ENCODE results near the gene FAP. TPM values are rescaled to one million over a fixed set of nuclear protein-coding genes. Genes with fewer than 3 reads are reported as not detected.

The FAP gene
- total and polyA plus RNA-seq, 2 of the 4 experiments (the other 2 are of a cell fraction): 71.0 to 95.0 TPM

DNA sequence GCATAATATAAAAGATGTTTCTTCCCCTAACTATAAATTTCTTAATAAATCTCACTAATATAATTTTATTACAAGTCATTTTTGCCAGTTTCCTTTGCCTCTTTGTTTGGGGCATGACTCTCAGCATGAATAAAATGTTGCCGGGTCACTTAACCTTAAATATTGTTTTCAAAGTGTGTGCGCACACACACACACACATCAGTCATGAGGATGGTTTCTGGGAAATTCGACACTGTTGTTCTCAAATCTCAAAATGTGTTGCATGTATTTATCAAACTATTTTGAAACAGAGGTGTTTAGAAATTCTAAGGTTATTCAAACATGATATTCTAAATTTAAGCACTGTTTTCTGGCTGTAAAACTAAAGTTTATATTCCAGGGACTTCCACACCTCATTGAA lies 31.5 kb downstream of the FAP start:
- Histone ChIP-seq H3K9ac (ENCODE audit: low read depth, low read length) (no peak overlapping the region), H3K79me1 (ENCODE audit: low read depth in 1 of 2, low read length in 2 of 2) (peaks cover 0 to 7% of the 10 kb centered on the region in 2 experiments; a peak in 2 of 4 replicates), H3K56ac (ENCODE audit: extremely low read depth, insufficient read depth, low read length) (peak overlapping the region; percentile 39; the same call in 1 of the 2 replicates), H3K14ac (replicated peaks; ENCODE audit: low read depth, low read length) (peak overlapping the region; percentile 38; the same call in 1 of the 2 replicates), H4K5ac (ENCODE audit: low read depth, low read length) (peak overlapping the region; percentile 49; the same call in 1 of the 2 replicates), H3K18ac (ENCODE audit: low read depth, low read length) (peak overlapping the region; percentile 69; the same call in 1 of the 2 replicates), H4K91ac (ENCODE audit: insufficient read depth, low read depth, low read length) (peak overlapping the region; percentile 73; the same call in 1 of the 2 replicates), H2BK120ac (ENCODE audit: low read depth, low read length) (peak overlapping the region; percentile 86), H2BK5ac (ENCODE audit: low read depth, low read length, poor library complexity, severe bottlenecking) (peak overlapping the region; percentile 86), H3K4me3 (ENCODE audit: insufficient read depth, low read depth, low read length) (no peak overlapping the region), H2AK5ac (ENCODE audit: low read depth, low read length) (no peak overlapping the region), H2AK9ac (replicated peaks; ENCODE audit: low read depth, low read length, poor library complexity) (no peak overlapping the region), H2BK20ac (ENCODE audit: low read depth, low read length) (peak overlapping the region; percentile 77; the same call in 1 of the 2 replicates), H2BK15ac (ENCODE audit: low read depth, low read length) (peak overlapping the region; percentile 25; the same call in 1 of the 3 replicates), H3K23ac (ENCODE audit: low read depth, low read length) (no peak overlapping the region), H3K27me3 (ENCODE audit: control insufficient read depth, insufficient read depth, low read length) (no peaks in the 10 kb centered on the region), H3K4me1 (ENCODE audit: control insufficient read depth, insufficient read depth, low read length) (peaks cover 4% of the 10 kb centered on the region; the same call in 1 of the 2 replicates), H2AFZ (replicated peaks; ENCODE audit: low read length, poor library complexity) (no peak overlapping the region), H3K27ac (ENCODE audit: insufficient read depth, low read length) (no peak overlapping the region; the same call in 1 of the 2 replicates), H3K4ac (ENCODE audit: low read depth, low read length) (peak overlapping the region; percentile 85; the same call in 1 of the 2 replicates), H4K20me1 (ENCODE audit: insufficient read depth, low read length) (no peaks in the 10 kb centered on the region), H3K9me3 (ENCODE audit: control insufficient read depth, insufficient read depth, low read length) (no peaks in the 10 kb centered on the region), H3K9me1 (ENCODE audit: insufficient read depth, low read length) (no peaks in the 10 kb centered on the region), H4K8ac (ENCODE audit: low read depth in 2 of 2, low read length in 2 of 2) (peak overlapping the region; percentile 41 to 64; a peak in 2 of 4 replicates), H3K4me2 (ENCODE audit: low read depth, low read length) (no peak overlapping the region), H3K36me3 (ENCODE audit: control insufficient read depth, insufficient read depth, low read length) (peaks cover 16% of the 10 kb centered on the region)
- no peak for DNase-seq
- POLR2A ChIA-PET (ENCODE audit: unreplicated experiment): no interaction called here
- intact Hi-C loops (cut with micrococcal nuclease) (no loop called here), in situ Hi-C loops (cut with MboI; ENCODE audit: low sequenced_read_pairs) (no loop called here), dilution Hi-C loops (cut with HindIII; ENCODE audit: low sequenced_read_pairs, unreplicated experiment) (no loop called here)
- BruUV-seq (replicated peaks): no TSS peak
- TF ChIP-seq, protein P1, sequence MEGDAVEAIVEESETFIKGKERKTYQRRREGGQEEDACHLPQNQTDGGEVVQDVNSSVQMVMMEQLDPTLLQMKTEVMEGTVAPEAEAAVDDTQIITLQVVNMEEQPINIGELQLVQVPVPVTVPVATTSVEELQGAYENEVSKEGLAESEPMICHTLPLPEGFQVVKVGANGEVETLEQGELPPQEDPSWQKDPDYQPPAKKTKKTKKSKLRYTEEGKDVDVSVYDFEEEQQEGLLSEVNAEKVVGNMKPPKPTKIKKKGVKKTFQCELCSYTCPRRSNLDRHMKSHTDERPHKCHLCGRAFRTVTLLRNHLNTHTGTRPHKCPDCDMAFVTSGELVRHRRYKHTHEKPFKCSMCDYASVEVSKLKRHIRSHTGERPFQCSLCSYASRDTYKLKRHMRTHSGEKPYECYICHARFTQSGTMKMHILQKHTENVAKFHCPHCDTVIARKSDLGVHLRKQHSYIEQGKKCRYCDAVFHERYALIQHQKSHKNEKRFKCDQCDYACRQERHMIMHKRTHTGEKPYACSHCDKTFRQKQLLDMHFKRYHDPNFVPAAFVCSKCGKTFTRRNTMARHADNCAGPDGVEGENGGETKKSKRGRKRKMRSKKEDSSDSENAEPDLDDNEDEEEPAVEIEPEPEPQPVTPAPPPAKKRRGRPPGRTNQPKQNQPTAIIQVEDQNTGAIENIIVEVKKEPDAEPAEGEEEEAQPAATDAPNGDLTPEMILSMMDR (conservative IDR thresholded peaks at IDR 0.05; ENCODE audit: low read depth, low read length): no peak
- TF ChIP-seq NFE2L2 (IDR thresholded peaks at IDR 0.05; ENCODE audit: low read depth, low read length) (no peak), CEBPB (IDR thresholded peaks at IDR 0.05; ENCODE audit: low read depth, low read length) (no peak), BHLHE40 (IDR thresholded peaks at IDR 0.05; ENCODE audit: low read depth, low read length) (no peak), MAFK (IDR thresholded peaks at IDR 0.05; ENCODE audit: low read depth, low read length) (no peak), MXI1 (IDR thresholded peaks at IDR 0.05; ENCODE audit: borderline replicate concordance, low read depth, low read length) (no peak), SMC3 (IDR thresholded peaks at IDR 0.05; ENCODE audit: low read depth, low read length) (no peak), RCOR1 (IDR thresholded peaks at IDR 0.05; ENCODE audit: insufficient replicate concordance, low read length) (no peak), POLR2A (IDR thresholded peaks at IDR 0.05; ENCODE audit: low read depth, low read length) (no peak), RFX5 (IDR thresholded peaks at IDR 0.05; ENCODE audit: low read depth, low read length) (no peak), MAZ (IDR thresholded peaks at IDR 0.05; ENCODE audit: borderline replicate concordance, low read depth, low read length) (no peak), CHD1 (IDR thresholded peaks at IDR 0.05; ENCODE audit: low read depth, low read length) (no peak)
- TF ChIP-seq, protein P2, sequence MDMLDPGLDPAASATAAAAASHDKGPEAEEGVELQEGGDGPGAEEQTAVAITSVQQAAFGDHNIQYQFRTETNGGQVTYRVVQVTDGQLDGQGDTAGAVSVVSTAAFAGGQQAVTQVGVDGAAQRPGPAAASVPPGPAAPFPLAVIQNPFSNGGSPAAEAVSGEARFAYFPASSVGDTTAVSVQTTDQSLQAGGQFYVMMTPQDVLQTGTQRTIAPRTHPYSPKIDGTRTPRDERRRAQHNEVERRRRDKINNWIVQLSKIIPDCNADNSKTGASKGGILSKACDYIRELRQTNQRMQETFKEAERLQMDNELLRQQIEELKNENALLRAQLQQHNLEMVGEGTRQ (IDR thresholded peaks at IDR 0.05; ENCODE audit: low read depth, low read length): no peak
- CTCF ChIA-PET: interaction anchor here (1.2 kb wide), 1 partner anchor 58 kb away, joined by 4 read pairs; no protein-coding TSS in a partner anchor
- WGBS, 2 experiments (ENCODE audit: extremely low coverage in 2 of 2, insufficient read length in 1 of 2): no CpG with 5 or more reads among the region's 3 CpGs
- ATAC-seq (ENCODE audit: low read depth): no peak

Measured in IMR-90 (cell line).